Endometrial microvascular endothelial cells (primary cell): ENCODE results near the gene FAM13A. TPM values are rescaled to one million over a fixed set of nuclear protein-coding genes. Genes with fewer than 3 reads are reported as not detected.

Experiments
- in situ Hi-C: cut with HindIII; loops from 2 replicates; pipeline ENCODE4 v1.10.0; 2017; ENCODE audit warnings: low sequenced_read_pairs, low pct_unique_long_range_greater_than_20kb; ENCODE audit errors: inconsistent ontology term
- total RNA-seq: library from RNA; depleted of rRNA; stranded (reverse); fragments of >200 nt; gene quantifications from one replicate; pipeline ENCODE4 v1.2.3, GENCODE V29; 2015; ENCODE audit errors: inconsistent ontology term

FAM13A gene
- total RNA-seq, 1 donor from 2014 or later, result 3.9 TPM

GRCh38 chr4:88751258-88752075 is 305.5 kb downstream of the FAM13A start:
- in situ Hi-C loops, result no loop called here

GRCh38 chr4:88750369-88750768 is 306.6 kb downstream of the FAM13A start:
- in situ Hi-C loops, result no loop called here

- in situ Hi-C loops, result no loop called here
These were observed 309.6 kb downstream of the FAM13A start for GRCh38 chr4:88747351-88747750.

GRCh38 chr4:88746206-88746605 is 310.8 kb downstream of the FAM13A start:
- in situ Hi-C loops, result no loop called here

- in situ Hi-C loops, result no loop called here
These were observed 311.3 kb downstream of the FAM13A start for GRCh38 chr4:88745581-88746163.

GRCh38 chr4:88745175-88745574 is 311.8 kb downstream of the FAM13A start:
- in situ Hi-C loops, result no loop called here

- in situ Hi-C loops, result no loop called here
These were observed 312.4 kb downstream of the FAM13A start for GRCh38 chr4:88744609-88745008.

GRCh38 chr4:88743696-88744095 is 313.3 kb downstream of the FAM13A start:
- in situ Hi-C loops, result no loop called here

GRCh38 chr4:88742561-88742960 is 314.4 kb downstream of the FAM13A start:
- in situ Hi-C loops, result no loop called here

GRCh38 chr4:88738180-88738579 is 318.8 kb downstream of the FAM13A start:
- in situ Hi-C loops, result no loop called here

GRCh38 chr4:88737307-88737941 is 319.6 kb downstream of the FAM13A start:
- in situ Hi-C loops, result no loop called here

GRCh38 chr4:88736264-88736663 is 320.7 kb downstream of the FAM13A start:
- in situ Hi-C loops, result no loop called here

- in situ Hi-C loops, result no loop called here
These were observed 321.4 kb downstream of the FAM13A start for GRCh38 chr4:88735564-88735963.

- in situ Hi-C loops, result no loop called here
These were observed 322.5 kb downstream of the FAM13A start for GRCh38 chr4:88734403-88734949.

- in situ Hi-C loops, result no loop called here
These were observed 324.1 kb downstream of the FAM13A start for GRCh38 chr4:88732714-88733368.

- in situ Hi-C loops, result no loop called here
These were observed 325.6 kb downstream of the FAM13A start for GRCh38 chr4:88731381-88731780.

GRCh38 chr4:88730811-88731210 is 326.2 kb downstream of the FAM13A start:
- in situ Hi-C loops, result no loop called here

- in situ Hi-C loops, result no loop called here
These were observed 327.7 kb downstream of the FAM13A start for GRCh38 chr4:88729146-88729760.

- in situ Hi-C loops, result no loop called here
These were observed 328.8 kb downstream of the FAM13A start for GRCh38 chr4:88728146-88728545.
